Measurements from ENCODE around the gene ZMIZ1.

The ZMIZ1 gene

DNA sequence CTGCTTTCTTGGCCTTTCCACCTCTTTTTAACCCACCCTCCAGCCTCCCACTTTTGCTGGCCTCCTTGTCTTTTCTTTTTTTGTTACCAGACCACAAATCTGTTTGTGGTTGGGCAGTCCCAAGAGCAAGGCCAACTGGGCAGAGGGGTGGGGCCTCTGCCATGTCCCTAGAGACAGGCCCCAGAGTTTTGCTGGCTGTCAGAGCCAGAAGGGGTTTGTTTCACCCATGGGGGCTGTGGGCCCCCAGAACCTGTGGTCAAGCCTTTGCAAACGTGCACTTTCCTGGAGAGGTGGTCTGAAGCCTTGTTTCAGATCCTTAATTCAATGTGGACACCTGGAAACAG lies 10.3 kb downstream of the ZMIZ1 start:
- in situ Hi-C loops (cut with MboI; ENCODE audit: low sequenced_read_pairs): no loop called here

DNA sequence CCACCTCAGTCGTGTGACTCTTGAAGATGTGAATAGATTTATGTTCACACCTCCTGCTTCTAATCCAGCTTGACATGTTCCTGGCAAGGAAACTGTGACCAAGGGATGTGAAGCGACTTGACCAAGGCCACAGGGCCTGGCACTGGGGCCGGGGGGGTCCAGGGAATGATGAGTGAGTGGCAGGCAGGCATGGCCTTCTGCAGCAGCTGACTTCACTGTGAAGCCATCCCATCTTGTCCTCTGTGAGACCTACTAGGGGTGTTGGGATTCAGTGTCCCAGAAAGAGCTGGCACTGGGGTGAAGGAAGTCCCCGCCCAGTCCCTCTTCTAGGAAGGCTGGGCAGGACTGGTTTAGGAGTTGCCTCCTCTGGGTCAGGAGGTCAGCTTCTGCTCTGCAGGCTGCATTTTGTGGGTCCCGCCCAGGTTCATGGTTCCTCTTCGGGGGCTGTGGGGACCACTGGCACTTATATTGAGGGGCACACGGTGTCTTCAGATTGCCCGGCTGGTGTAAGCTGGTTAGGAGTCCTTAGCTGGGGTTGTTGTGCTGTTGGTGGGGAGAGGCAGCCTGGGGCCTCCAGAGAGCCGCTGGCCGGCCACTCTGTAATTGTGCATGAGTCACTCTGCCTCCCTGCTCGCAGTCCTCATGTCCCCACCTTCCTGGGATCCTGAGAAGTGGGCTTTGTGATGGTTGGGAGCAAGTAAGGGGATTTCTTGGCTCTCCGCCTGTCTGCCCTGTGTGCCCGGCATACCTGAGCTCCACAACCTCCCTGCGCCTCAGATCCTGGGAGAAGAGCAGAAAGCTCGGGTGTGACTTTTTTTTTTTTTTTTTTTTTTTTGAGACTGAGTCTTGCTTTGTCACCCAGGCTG lies 11.0 kb downstream of the ZMIZ1 start:
- in situ Hi-C loops (cut with MboI; ENCODE audit: low sequenced_read_pairs): no loop called here

DNA sequence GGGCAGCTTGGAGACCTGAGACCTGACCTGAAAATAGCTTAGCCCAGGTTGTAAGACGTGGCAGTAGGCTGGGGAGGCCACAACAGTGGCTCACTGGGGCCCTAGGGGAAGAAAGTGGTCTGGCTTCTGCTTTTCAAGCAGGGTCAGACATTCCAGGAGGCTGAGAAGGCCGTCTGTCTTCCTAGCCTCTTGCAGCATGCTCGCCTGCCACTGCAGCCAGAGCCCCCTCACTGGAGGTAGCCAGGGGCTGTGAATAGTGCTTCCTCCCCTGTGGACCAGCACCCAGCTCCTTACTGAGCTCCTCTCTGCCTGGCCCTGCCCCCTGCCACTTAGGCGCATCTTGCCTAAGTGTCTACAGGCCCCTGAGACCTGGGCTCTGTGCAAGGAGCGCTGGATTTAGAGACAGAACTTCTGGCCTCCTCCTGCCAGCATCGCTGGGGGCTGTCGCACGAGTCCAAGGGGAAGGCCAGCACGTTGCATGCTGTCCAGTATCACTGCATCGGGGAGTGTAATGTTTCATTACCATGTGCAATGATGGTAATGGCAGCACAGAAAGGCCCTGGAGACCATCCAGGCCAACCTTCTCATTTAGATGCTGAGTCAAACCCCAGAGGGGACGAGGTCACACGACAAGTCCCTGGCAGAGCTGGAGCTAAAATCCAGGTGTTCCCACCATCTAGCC lies 12.7 kb downstream of the ZMIZ1 start:
- in situ Hi-C loops (cut with MboI; ENCODE audit: low sequenced_read_pairs): no loop called here

DNA sequence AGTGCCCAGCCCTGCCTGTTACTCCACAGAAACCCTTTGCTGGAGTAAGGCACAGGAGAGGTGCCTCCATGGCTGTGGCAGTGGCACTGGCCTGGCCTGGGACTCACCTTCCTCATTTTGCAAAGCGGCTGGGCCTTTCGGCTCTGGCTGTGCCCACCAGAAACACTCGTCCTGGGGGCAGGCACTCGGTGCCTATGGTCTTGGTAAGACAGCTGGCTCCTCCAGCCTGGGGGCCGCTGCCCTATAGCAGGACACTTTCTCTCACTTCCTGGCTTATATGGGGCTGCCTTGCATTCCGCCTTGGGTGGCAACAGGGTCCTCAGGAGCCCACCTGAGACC lies 13.2 kb downstream of the ZMIZ1 start:
- in situ Hi-C loops (cut with MboI; ENCODE audit: low sequenced_read_pairs): no loop called here

DNA sequence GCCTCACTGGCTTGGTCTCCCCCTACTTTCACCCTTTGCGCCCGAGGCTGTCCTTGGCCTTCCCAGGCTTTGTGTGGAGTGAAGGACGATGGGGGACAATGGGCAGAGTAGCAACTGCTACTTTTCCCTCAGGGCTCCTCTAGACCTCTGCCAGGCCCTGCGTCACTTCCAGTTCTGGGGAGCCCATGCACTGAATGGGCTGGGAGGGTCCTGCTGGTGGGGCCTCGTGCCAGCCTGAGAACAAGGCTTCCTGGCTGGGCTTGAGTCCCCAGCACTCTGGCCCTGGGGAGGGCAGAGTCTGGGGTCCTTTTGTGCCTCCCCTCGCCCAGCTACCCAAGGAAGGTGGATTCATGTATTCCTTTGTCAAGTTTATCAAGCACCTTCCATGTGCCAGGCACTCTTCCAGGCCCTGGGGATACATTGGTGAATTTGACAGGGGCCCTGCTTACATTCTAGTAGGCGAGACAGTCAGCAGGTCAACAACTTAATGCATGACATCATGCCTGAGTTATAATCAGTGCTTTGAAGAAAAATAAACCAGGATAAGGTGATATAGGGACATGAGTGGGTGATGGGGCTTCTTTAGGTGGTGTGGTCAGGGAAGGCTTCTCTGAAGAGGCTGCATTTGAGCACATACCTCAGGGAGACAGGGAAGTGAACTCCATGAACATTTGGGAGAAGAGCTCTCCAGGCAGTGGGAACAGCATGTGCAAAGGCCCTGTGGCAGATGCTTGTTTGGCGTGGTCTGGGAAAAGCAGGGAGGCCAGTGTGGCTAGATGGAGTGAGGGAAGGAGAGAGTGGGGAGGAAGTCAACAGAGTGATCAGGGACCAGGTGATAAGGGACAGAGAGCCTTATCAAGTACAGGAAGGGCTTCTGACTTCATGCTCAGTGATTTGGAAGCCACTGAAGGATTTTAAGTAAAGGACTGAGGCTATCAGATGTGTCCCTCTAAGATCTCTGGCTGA lies 14.1 kb downstream of the ZMIZ1 start:
- in situ Hi-C loops (cut with MboI; ENCODE audit: low sequenced_read_pairs): no loop called here

DNA sequence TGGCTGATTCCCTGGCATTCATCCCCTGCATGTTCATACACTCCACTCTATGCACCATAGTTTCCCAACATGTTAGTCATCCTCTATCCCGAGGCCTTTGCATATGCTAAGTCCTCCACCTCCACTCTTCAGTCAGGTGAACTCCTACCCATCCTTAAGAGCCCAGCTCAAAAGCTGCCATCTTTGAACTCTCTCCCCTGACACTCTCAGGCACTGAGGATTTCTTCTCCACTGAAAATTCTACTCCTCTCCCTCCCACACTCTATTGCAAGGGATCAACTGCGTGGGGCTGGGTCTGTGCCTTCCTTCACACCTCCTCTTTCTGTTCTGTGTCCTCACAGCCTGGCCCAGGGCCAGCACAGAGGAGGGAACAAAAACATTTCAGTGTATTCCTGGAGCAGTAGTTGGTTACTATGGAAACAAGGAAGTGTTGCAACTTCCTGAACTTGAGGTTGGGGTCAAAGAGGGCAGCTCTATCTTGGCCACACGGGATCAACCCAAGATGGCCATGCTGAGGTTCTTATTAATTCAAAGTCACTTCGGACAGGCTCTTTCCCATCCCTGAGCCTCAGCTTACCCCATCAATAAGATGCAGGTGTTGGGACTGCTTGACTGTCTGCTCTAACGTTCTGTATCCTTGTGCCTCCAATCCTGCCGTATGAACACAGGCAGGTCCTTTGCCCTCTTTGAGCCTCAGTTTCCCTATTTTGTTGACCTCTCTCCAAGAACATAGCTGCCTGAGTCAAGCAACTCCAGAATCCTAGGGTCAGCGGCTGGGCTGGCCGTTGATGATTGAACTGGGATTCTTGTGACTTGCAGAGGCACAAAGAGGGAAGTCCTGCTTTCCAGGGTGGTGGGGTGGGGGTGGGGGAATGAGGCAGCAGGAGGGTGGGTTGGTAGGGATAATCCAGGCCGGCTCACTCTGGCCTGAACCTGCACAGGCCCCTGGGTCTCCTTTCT lies 15.5 kb downstream of the ZMIZ1 start:
- in situ Hi-C loops (cut with MboI; ENCODE audit: low sequenced_read_pairs): no loop called here

DNA sequence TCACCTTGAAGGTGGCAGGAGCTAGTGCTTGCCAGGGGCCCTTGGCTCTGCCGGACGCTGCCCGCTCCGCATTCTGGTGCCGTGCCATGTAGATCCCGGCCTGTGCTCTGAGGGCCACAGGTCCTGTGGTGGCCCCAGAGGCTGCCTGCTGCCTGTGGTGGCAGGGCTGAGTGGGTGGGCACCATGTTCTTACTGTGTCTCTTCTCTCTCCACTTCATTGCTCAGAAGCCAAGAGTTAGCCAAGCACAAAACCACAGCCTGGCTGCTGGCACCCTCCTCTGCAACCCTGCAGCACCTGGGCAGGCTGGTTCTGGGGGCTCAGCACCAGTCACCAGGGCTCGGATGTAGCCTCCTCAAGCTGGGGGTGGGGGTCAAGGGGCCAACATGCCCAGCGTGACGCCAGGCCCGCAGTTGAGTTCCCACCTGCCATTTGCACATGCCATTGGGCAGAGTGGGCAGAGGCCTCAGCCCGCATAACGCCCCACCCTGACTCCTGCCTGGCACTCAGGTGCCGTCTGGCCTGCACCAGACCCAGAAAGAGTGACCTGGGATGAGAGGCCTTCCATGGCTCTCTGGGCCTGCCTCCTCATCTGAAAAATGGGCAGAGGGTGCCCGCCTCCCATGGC lies 16.3 kb downstream of the ZMIZ1 start:
- in situ Hi-C loops (cut with MboI; ENCODE audit: low sequenced_read_pairs): no loop called here

DNA sequence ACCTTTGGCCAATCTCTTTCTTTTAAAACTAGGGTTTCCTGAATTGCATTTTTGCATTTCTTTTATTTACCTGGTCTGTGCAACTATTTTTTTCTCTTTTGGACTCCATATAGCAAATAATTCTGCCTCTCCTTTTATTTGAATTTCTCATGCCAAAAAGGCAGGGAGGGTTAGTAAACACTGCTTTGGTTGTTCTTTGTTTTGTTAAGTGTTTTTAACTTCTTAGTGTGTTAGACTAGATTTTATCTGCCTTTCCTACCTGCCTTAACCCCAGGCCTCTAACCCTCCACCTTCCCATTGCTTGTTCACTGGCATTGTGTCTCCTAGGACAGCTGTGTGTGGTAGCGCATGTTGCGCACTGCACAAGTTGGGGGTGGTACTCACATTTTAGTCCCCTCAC lies 18.1 kb downstream of the ZMIZ1 start:
- in situ Hi-C loops (cut with MboI; ENCODE audit: low sequenced_read_pairs): no loop called here

DNA sequence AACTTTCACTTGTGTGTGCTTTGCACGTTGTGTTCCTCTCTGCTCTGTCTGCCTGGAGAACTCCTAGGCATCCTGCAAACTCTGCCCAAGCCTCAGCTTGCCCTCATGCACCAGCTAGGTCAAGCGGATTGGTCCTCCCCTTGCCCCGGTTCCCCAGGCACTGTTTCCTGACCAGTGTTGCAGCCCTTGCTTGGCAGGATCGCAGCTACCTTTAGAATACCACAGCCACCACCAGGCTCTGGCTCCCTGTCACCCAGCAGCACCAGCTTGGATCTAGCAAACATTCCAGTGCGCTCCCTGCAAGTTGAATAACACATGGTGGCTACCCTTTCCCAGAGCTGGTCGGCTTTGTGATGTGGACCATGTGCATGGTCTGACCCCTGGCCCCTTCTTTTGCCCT lies 19.0 kb downstream of the ZMIZ1 start:
- in situ Hi-C loops (cut with MboI; ENCODE audit: low sequenced_read_pairs): no loop called here

DNA sequence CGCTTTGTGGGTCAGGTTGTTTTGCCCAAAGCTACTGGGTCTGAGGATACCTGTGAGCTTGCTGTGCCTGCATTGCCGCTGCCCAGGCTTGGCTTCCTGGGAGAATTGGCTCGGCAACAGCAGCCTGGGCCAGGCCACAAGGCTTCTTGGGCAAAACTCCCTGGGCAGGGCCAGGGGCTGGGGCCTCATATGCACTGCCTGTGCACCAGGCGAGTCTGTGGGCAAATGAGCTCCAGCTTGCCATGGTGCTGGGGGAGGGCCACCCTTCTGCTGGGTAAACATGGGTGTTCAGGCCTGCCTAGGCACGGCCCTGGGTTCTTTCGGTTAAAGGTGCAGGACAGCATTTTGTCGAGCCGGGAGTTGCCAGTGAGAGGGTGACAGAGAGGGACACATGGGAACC lies 19.4 kb downstream of the ZMIZ1 start:
- in situ Hi-C loops (cut with MboI; ENCODE audit: low sequenced_read_pairs): no loop called here

DNA sequence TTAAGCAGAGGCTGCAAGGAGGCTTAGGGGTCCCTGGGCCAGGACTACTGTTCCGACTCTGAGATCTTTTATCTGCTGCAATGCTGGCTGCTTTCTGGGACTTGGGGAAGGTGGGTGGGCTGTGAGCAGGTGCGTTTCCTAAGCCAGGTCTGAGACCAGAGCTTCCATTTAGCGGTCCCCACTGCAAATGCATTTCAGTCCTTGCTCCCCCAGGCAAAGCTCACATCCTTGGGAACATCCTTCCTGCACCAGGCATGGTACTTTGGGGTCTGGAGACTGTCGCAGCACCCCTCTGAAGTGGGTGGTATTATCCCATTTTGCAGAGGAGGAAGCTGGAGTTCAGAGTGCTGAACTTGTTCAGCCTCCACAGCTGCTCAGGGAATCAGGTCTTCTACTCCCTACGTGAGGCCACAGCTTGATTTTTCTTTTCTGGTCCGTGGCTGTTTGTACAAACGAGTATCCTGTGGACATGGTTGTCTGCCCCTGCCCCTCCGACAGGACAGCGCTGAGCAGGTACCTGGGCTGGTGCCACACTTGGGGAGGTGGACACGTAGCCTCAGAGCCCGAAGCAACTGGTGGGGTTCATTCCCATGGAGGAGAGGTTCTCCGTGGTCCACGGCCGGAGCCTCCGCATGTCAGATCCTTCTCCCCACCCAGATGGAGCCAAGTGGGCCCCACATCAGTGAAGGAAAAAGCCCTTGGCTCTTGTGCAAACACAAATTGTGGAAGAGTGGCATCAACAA lies 20.0 kb downstream of the ZMIZ1 start:
- in situ Hi-C loops (cut with MboI; ENCODE audit: low sequenced_read_pairs): no loop called here

DNA sequence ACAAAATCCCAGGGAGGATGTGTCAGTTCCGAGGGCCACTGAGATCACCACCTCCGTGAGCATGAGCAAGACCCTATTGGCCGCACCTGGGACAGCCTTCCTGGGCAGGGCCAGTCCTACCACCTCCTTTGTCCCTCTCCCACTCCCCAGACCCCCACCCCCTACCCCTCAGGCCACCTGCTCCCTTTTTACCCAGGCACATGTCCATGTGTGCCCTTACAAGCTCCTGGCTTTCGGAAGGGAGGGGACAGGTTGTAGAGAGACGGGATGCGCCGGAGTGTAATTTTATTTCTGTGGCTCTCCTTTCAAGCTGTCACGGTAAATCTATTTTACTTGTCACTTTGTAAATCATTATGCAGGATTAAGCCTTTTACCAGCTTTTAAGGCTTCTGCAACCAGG lies 20.9 kb downstream of the ZMIZ1 start:
- in situ Hi-C loops (cut with MboI; ENCODE audit: low sequenced_read_pairs): no loop called here

DNA sequence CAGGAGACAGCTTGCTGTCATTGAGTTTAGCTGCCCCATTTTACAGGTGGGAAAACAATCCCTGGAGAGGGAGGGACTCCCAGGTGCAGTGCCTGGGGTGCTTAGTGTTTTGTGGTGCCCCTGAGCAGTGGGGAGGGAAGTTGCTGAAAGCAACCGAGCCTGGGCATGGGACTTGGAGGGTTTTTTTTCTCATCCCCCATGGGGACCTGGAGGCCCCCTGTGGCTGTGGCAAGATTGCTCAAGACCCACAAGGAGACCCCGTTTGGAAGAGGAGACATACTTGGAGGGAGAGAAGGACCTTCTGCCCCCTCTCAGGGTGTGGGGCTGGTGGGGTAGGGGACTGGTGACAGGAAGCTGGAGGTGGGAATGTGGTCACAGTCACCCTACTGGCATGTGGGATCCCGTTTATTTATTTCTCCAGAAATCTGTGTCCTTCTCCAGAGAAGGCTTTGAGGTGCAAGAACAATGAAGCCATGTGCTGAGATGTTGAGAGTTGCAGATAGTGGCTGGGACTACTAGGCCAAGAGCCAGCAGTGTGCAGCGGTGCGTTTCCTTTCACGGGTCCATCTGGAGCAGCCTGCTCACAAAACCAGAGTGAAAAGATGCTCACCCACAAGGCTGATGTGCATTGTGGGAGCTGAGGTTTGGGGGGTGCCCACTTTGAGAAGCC lies 21.5 kb downstream of the ZMIZ1 start:
- in situ Hi-C loops (cut with MboI; ENCODE audit: low sequenced_read_pairs): no loop called here

DNA sequence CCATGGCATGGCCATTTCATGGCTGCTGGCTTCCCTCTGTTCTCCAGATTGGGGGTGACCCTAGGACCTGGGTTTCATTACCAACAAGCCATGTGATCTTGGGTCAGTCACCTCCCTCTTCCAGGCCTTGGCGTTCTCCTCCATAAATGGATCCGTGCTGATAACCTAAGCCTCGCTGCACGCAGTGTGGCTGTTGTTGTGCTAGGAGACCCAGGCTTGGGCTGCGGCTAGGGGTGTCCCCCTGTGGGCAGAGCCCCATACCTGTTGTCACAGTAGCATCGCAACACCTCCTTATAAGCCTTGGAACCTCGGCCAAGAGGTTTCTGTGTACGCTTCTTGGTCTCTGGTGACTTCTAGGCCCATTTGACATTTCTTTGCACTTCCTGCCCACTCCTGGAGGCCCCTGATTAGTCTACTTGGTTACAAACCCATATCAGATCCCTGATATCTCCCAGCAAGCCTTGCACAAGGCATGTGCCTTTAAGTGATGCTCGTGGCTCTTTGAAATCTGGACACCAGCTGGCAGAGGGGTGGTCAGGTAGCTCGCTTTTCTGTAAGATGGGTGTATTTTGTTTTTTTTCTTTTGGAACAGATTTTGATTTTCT lies 23.6 kb downstream of the ZMIZ1 start:
- in situ Hi-C loops (cut with MboI; ENCODE audit: low sequenced_read_pairs): no loop called here

DNA sequence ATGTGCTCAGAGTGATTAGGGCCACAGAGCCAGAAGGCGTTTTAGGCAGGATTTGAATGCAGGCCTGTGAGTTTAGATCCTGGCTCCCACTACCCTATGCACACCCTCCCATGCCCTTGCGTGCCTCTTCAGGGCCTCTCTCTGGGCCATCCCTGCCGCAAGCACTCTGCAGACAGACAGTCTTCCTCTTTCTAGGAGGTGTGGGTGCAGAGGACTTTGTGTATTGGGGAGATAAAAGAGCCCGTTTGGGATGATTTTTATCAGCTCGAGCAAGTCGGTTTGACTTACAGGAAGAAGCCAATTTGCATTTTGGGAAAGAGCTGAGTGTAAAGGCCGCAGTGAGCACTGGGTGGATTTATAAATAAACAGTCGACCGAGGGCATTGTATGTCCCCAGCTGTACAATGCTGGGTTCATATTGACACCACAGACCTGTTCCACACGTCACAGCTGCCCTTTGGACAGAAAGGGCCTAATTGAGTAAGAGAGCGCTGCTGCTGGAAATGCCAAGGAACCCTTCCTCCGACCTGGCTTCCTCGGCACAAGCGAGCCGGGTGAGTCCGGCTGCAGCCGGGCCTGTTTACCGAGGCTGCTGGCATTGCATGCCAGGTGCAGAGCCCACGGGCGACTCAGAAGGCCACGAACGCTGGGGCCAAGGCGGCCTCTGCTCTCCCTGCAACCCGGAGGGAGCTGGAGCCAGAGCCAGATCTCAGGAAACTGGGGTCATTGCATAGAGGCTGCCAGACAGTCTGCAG lies 25.1 kb downstream of the ZMIZ1 start:
- in situ Hi-C loops (cut with MboI; ENCODE audit: low sequenced_read_pairs): no loop called here

DNA sequence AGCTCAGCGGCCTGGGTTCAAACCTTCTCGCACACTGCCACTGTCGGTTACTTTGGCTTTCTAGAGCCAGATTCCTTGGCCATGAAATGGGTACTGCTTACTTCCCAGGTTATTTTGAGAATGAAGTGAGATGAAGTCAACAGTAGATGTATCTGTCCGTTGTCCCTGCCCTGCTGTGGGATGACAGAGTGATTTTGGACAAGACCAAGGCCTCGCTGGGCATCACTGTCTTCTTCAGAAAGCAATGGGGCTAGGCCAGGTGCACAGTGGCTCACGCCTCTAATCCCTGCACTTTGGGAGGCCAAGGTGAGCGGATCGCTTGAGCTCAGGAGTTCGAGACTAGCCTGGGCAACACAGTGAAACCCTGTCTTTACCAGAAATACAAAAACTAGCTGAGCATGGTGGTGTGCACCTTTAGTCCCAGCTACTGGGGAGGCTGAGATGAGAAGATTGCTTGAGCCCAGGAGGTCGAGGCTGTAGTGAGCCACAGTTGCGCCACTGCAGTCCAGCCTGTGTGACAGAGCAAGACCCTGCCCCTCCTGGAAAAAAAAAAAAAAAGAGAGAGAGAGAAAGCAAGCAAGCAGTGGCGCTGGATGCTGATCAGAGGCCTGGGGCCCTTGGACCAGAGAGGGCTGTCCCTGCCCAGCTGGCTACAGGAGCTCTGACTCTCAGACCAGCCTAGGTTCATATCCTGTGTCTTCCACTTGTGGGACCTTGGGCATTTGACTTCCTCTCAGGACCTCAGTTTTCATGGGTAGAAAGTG lies 25.8 kb downstream of the ZMIZ1 start:
- in situ Hi-C loops (cut with MboI; ENCODE audit: low sequenced_read_pairs): no loop called here

DNA sequence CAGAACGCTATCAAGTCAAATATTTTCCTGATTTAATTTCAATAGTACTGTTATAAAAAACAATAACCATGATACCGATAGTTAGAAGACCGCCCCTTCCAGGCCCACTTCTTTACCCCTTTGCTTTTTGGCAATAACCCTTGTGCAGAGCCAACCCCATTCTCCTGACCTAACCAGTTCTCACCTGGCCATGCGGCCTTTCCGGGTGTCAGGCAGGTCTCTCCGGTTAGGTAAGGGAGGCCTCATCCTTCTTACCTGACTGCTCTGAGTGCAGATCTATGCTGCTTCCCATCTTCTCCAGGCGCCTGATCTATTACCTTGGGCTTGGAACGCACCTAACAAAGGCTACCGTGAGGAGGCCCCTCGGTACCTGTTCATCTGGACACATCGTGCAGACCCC lies 26.6 kb downstream of the ZMIZ1 start:
- in situ Hi-C loops (cut with MboI; ENCODE audit: low sequenced_read_pairs): no loop called here

Measured in hTERT RPE-1 (cell line).